A549 treated with ZK216348 at 1 μM for 4 hours (cell line): ENCODE measurements around the gene TM7SF3. TPM values are rescaled to one million over a fixed set of nuclear protein-coding genes. Genes with fewer than 3 reads are reported as not detected.

ENCODE experiments used
- total RNA-seq: library from RNA; stranded (reverse); fragments of 200-300 nt; extraction: Qiagen RNA extraction; gene quantifications from 5 replicates; pipeline ENCODE4 v1.2.3, GENCODE V29; 2022; ENCODE audit warnings: low read depth

Gene TM7SF3, protein sequence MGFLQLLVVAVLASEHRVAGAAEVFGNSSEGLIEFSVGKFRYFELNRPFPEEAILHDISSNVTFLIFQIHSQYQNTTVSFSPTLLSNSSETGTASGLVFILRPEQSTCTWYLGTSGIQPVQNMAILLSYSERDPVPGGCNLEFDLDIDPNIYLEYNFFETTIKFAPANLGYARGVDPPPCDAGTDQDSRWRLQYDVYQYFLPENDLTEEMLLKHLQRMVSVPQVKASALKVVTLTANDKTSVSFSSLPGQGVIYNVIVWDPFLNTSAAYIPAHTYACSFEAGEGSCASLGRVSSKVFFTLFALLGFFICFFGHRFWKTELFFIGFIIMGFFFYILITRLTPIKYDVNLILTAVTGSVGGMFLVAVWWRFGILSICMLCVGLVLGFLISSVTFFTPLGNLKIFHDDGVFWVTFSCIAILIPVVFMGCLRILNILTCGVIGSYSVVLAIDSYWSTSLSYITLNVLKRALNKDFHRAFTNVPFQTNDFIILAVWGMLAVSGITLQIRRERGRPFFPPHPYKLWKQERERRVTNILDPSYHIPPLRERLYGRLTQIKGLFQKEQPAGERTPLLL
- total RNA-seq = 55.7 to 89.6 TPM (median 71.9 TPM) in 5 replicates

DNA sequence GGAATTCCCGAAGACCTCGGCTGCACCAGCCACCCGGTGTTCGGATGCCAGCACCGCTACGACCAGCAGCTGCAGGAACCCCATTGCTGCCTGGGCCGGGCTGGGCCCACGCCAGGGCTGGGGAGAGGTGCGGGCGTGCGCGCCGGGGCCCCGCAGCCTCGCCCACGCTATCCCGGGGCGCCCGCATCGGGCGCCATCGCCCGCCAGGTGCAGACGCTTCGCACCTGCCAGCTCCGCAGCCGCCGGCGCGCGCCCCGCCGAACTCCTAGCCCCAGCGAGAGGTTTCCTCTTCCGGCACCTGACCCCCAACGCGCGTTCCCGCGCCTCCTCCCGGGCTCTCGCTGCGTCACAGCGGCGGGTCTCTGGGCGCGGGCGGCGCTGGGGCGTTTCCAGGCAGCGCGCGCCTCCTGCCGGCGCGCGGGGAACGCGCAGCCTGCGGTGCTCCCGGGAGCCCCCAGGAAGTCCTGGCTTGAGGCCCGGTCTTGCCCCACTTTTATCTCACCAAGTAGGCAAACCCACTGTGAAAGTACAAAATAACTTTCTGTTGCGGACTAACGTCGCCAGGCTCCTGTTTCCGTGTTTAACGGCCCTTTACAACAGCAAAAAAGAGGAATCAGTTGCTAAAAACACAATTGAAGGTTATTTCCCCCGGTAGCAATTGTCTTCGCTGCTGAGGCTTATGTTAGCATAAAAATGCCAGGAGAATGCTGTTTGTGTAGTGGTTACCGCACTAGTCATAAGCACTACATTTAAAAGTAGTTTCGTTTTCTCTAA lies at the start of gene TM7SF3:
Gene TM7SF3, minus strand, starts transcription at position 300 of the 774 bp plus-strand sequence. Its CDS starts 216 bp downstream, at position 84.

GRCh38 chr12:26937863-26938700 lies 76.1 kb downstream of the TM7SF3 start, which contains the start of the genes FGFR1OP2 and INTS13:
Gene FGFR1OP2, plus strand, starts transcription at chr12:26938470. Its CDS starts 15,689 bp downstream, at chr12:26954159.
Gene INTS13, minus strand, starts transcription at chr12:26937981. Its CDS starts 1,178 bp downstream, at chr12:26936803.

Other genes with a start within 250 kb of the TM7SF3 start
- gene ITPR2, start 181.2 kb downstream of the TM7SF3 start, total RNA-seq = 1.4 to 3.2 TPM (median 2.4 TPM) in 5 replicates
- 23.6 to 43.0 TPM (median 25.8 TPM) in 5 replicates for gene INTS13, start 76.4 kb downstream of the TM7SF3 start, total RNA-seq
- gene FGFR1OP2, start 75.9 kb downstream of the TM7SF3 start, total RNA-seq = 26.5 to 36.9 TPM (median 29.7 TPM) in 5 replicates
- 29.0 to 35.7 TPM (median 29.7 TPM) in 5 replicates for gene MED21, start 8.2 kb upstream of the TM7SF3 start, total RNA-seq
- gene C12orf71, start 68.2 kb upstream of the TM7SF3 start, total RNA-seq = not detected in 5 replicates
- 9.9 to 19.3 TPM (median 11.2 TPM) in 5 replicates for gene STK38L, start 229.9 kb upstream of the TM7SF3 start, total RNA-seq